Body of pancreas (tissue), 4 donors: Measurements from ENCODE around the gene PPP2R2B. TPM values are rescaled to one million over a fixed set of nuclear protein-coding genes. Genes with fewer than 3 reads are reported as not detected.

Experiments used
- ATAC-seq: fragments of 150-250 bp; one replicate; pipeline ENCODE4 v1.9.1; 2016
- DNase-seq, 4 donors: peaks; one replicate each; pipeline ENCODE4 v3.0.0-alpha.2; 2019
- H3K27ac ChIP-seq, 4 donors: fragments of 200-600 bp; sonication (generic); 1 replicate in 3 of 4; 2 replicates in 1 of 4; pipeline versions ENCODE4 v1.5.1 to v1.6.1; 2016 to 2019; ENCODE audit warnings: mild to moderate bottlenecking in 1 of 4, mixed read lengths in 1 of 4, moderate library complexity in 1 of 4
- H3K27me3 ChIP-seq, 2 donors: fragments of 200-600 bp; sonication (generic); one replicate each; pipeline ENCODE4 v1.6.0; 2016; ENCODE audit warnings: mild to moderate bottlenecking in 1 of 2
- H3K36me3 ChIP-seq, 2 donors: fragments of 200-600 bp; sonication (generic); replicated peaks in 1 of 2; 2 replicates each; pipeline ENCODE4 v1.5.1; 2016; ENCODE audit warnings: low read depth in 2 of 2; ENCODE audit not compliant: insufficient read depth in 1 of 2
- H3K4me1 ChIP-seq: fragments of 200-600 bp; sonication (generic); one replicate; pipeline ENCODE4 v1.6.0; 2016
- H3K4me3 ChIP-seq, 2 donors: fragments of 200-600 bp; sonication (generic); 1 replicate in 1 of 2; 2 replicates in 1 of 2; pipeline ENCODE4 v1.5.1; 2016 to 2019
- H3K9me3 ChIP-seq, 3 donors: fragments of 200-600 bp; sonication (generic); 1 replicate in 2 of 3; 2 replicates in 1 of 3; pipeline ENCODE4 v1.5.1; 2016
- CTCF ChIP-seq, 7 experiments: fragments of 450-650 bp in 4 of 7; fragments of 200-600 bp in 3 of 7; sonication (generic) in 3 of 7; IDR thresholded peaks; one replicate each; pipeline ENCODE4 v1.5.1; 2016 to 2019; ENCODE audit warnings: antibody characterized with exemption in 7 of 7
- POLR2A ChIP-seq, 3 donors: fragments of 450-650 bp; IDR thresholded peaks; one replicate each; pipeline ENCODE4 v1.6.1; 2016; ENCODE audit warnings: antibody characterized with exemption in 3 of 3, mild to moderate bottlenecking in 2 of 3
- WGBS, 2 donors: methylation state at CpG; one replicate each; pipeline ENCODE4 v1.1.5; 2017; 5-methylcytosine and 5-hydroxymethylcytosine counted together
- intact Hi-C: fragments of 100-400 bp; cut with DNase I; formaldehyde crosslinking; loops from one replicate; pipeline ENCODE4 v1.15.1; 2023
- total RNA-seq, 2 donors: library from RNA; depleted of rRNA; stranded (reverse); fragments of >200 nt; gene quantifications; one replicate each; pipeline ENCODE4 v1.1.0, GENCODE V29; 2016

The PPP2R2B gene
- total RNA-seq, 2 donors from 2014 or later: 0.26 TPM; not detected in 1

GRCh38 chr5:146647656-146648199, 230.8 kb downstream of the PPP2R2B start:
- no peak for ATAC-seq
- H3K27ac ChIP-seq: no peak overlapping the region
- no peaks in the 10 kb centered on the region for H3K27me3 ChIP-seq
- no peaks in the 10 kb centered on the region for H3K4me1 ChIP-seq
- TF ChIP-seq CTCF (IDR thresholded peaks at IDR 0.05) (no peak), POLR2A (IDR thresholded peaks at IDR 0.05) (no peak)
- no peaks in the 10 kb centered on the region for H3K9me3 ChIP-seq
- no peak for DNase-seq
- no peak overlapping the region for H3K4me3 ChIP-seq
- 53 to 59% methylated on average over 3 of the region's 3 CpGs for WGBS, 2 donors
- intact Hi-C loops: no loop called here
- H3K36me3 ChIP-seq: no peaks in the 10 kb centered on the region

GRCh38 chr5:146646441-146646840, 232.1 kb downstream of the PPP2R2B start:
- Histone ChIP-seq H3K9me3 (no peaks in the 10 kb centered on the region), H3K27me3 (no peaks in the 10 kb centered on the region), H3K36me3 (no peaks in the 10 kb centered on the region), H3K4me3 (no peak overlapping the region), H3K4me1 (no peaks in the 10 kb centered on the region), H3K27ac (no peak overlapping the region)
- intact Hi-C loops: no loop called here
- WGBS, 2 donors: 74 to 76% methylated on average over 1 of the region's 1 CpG
- no peak for DNase-seq
- TF ChIP-seq CTCF (IDR thresholded peaks at IDR 0.05) (no peak), POLR2A (IDR thresholded peaks at IDR 0.05) (no peak)
- no peak for ATAC-seq

- intact Hi-C loops: no loop called here
- WGBS, 2 donors: 9 to 42% methylated on average over 1 of the region's 1 CpG
- Histone ChIP-seq H3K36me3 (no peaks in the 10 kb centered on the region), H3K9me3 (no peaks in the 10 kb centered on the region), H3K27ac (no peak overlapping the region), H3K4me3 (no peak overlapping the region), H3K4me1 (no peaks in the 10 kb centered on the region), H3K27me3 (no peaks in the 10 kb centered on the region)
- DNase-seq (no peak), ATAC-seq (no peak)
- no peak for TF ChIP-seq POLR2A (IDR thresholded peaks at IDR 0.05)
- no peak for TF ChIP-seq CTCF (IDR thresholded peaks at IDR 0.05)
Observed at GRCh38 chr5:146645342-146645741, 233.2 kb downstream of the PPP2R2B start.

- Histone ChIP-seq H3K4me3 (no peak overlapping the region), H3K27ac (no peak overlapping the region), H3K4me1 (no peaks in the 10 kb centered on the region), H3K36me3 (no peaks in the 10 kb centered on the region), H3K27me3 (no peaks in the 10 kb centered on the region), H3K9me3 (no peaks in the 10 kb centered on the region)
- 82% methylated on average over 3 of the region's 3 CpGs for WGBS, 2 donors
- TF ChIP-seq POLR2A (IDR thresholded peaks at IDR 0.05) (no peak), CTCF (IDR thresholded peaks at IDR 0.05) (no peak)
- ATAC-seq (no peak), DNase-seq (no peak)
- intact Hi-C loops: no loop called here
Observed at GRCh38 chr5:146644831-146645230, 233.7 kb downstream of the PPP2R2B start.

- peak; percentile 13 to 47 (median 29) for DNase-seq
- TF ChIP-seq POLR2A (IDR thresholded peaks at IDR 0.05): no peak
- no peak for TF ChIP-seq CTCF (IDR thresholded peaks at IDR 0.05)
- ATAC-seq: no peak
- intact Hi-C loops: no loop called here
- no peaks in the 10 kb centered on the region for H3K4me1 ChIP-seq
- H3K9me3 ChIP-seq: no peaks in the 10 kb centered on the region
- H3K4me3 ChIP-seq: no peak overlapping the region
- H3K27ac ChIP-seq: no peak overlapping the region
- no peaks in the 10 kb centered on the region for H3K27me3 ChIP-seq
- no peaks in the 10 kb centered on the region for H3K36me3 ChIP-seq
- WGBS, 2 donors: 30 to 38% methylated on average over 2 of the region's 2 CpGs
Observed at GRCh38 chr5:146643776-146644175, 234.8 kb downstream of the PPP2R2B start.
